ENCODE results near the gene ENHO. TPM values are rescaled to one million over a fixed set of nuclear protein-coding genes. Genes with fewer than 3 reads are reported as not detected.

ENHO gene
- total RNA-seq, 2 experiments from 2014 or later: not detected

DNA sequence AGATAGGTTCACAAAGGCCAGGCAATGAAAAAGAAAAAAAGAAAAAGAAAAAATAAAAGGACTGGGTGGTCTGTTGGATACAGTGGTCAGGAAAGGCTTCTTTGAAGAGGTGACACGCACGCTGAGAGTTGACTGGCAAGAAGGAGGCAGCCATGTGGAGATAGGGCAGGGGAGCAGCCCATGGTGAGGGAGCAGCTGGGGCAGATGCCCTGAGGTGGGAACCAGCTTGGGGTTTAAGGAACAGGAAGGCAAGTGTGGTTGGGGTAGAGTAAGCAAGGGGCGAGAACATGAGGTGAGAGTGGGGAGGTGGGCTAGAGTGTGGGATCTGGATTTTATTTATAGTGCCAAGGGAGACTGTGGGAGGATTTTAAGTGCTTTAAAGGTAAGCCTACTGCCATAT is 6.8 kb downstream of the ENHO start:
- H3K4me3 Mint-ChIP-seq: no peak overlapping the region
- CTCF ChIA-PET: no interaction called here
- H3K27ac Mint-ChIP-seq: no peak overlapping the region
- H3K4me1 Mint-ChIP-seq: no peaks in the 10 kb centered on the region
- H3K9me3 Mint-ChIP-seq (ENCODE audit: low read depth): no peaks in the 10 kb centered on the region
- no peaks in the 10 kb centered on the region for H3K36me3 Mint-ChIP-seq
- peaks cover 4% of the 10 kb centered on the region for H3K27me3 Mint-ChIP-seq
- ATAC-seq: no peak
- DNase-seq: no peak

DNA sequence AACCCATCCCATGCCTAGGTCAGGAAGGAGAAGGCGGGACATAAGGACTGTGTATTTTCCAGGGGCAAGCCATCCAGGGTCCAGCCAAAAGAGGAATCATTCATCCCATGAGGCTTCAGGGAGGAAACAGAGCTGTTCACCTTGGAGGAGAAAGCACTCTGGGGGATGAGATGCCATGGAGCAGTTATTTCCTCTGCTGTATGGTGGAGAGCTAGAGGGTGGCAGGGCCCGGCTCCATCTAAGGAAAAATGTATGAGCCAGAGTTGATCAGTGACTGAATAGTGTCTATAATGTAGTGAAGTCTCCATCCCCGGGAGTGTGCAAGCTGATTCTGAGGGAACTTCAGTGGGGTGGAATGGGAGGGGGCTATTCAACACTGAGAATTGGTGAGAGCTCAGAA is 8.0 kb downstream of the ENHO start:
- no peaks in the 10 kb centered on the region for H3K4me1 Mint-ChIP-seq
- H3K27me3 Mint-ChIP-seq: no peaks in the 10 kb centered on the region
- ATAC-seq (no peak), DNase-seq (no peak)
- H3K27ac Mint-ChIP-seq: no peak overlapping the region
- no peaks in the 10 kb centered on the region for H3K9me3 Mint-ChIP-seq (ENCODE audit: low read depth)
- no peak overlapping the region for H3K4me3 Mint-ChIP-seq
- CTCF ChIA-PET: interaction anchor here (1.0 to 1.5 kb wide), 2 partner anchors 13 to 77 kb away, joined by 3 read pairs; no protein-coding TSS in a partner anchor
- H3K36me3 Mint-ChIP-seq: no peaks in the 10 kb centered on the region

- Mint-ChIP-seq H3K4me1 (no peaks in the 10 kb centered on the region), H3K27me3 (no peaks in the 10 kb centered on the region), H3K27ac (no peak overlapping the region), H3K4me3 (no peak overlapping the region), H3K36me3 (no peaks in the 10 kb centered on the region), H3K9me3 (ENCODE audit: low read depth) (no peaks in the 10 kb centered on the region)
- DNase-seq: no peak
- CTCF ChIA-PET: interaction anchor here (1.0 to 1.5 kb wide), 2 partner anchors 13 to 77 kb away, joined by 3 read pairs; no protein-coding TSS in a partner anchor
- ATAC-seq: no peak
These were observed 8.4 kb downstream of the ENHO start for GRCh38 chr9:34514401-34514800.

DNA sequence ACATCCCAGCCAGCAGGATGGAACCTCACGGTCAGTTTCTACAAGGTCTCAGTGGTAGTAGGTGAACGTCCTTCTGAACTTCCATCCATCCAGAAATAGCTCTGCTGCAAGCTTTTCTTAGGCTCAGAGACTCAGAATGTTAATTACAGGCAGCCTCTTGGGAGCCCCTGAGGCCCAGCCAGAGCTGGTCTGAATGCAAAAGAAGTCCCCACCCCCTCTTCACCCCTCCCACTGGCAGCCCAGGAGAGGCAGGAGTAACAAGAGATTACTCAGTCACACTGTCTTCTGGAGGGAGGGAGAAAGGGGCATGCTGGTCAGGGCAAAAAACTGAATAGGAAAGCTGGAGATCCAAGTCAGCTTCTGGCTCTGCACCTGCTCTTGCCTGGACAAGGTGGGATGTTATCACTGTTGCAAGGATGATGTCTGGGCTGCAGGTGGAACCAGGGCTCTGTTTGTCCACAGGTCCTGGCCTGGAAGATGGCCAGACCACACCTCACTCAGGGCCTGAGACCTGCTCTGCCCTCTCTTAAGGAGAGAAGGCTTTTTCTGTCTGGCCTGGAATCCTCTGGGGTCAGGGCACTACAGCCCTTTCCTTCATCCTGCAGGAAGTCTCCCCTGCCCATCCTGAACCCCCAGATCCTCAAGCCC is 9.1 kb downstream of the ENHO start:
- DNase-seq (no peak), ATAC-seq (no peak)
- Mint-ChIP-seq H3K27me3 (no peaks in the 10 kb centered on the region), H3K4me1 (no peaks in the 10 kb centered on the region), H3K4me3 (no peak overlapping the region), H3K9me3 (ENCODE audit: low read depth) (no peaks in the 10 kb centered on the region), H3K27ac (no peak overlapping the region), H3K36me3 (no peaks in the 10 kb centered on the region)
- CTCF ChIA-PET: interaction anchor here (1.5 kb wide), 1 partner anchor 78 kb away, joined by 3 read pairs; no protein-coding TSS in a partner anchor

DNA sequence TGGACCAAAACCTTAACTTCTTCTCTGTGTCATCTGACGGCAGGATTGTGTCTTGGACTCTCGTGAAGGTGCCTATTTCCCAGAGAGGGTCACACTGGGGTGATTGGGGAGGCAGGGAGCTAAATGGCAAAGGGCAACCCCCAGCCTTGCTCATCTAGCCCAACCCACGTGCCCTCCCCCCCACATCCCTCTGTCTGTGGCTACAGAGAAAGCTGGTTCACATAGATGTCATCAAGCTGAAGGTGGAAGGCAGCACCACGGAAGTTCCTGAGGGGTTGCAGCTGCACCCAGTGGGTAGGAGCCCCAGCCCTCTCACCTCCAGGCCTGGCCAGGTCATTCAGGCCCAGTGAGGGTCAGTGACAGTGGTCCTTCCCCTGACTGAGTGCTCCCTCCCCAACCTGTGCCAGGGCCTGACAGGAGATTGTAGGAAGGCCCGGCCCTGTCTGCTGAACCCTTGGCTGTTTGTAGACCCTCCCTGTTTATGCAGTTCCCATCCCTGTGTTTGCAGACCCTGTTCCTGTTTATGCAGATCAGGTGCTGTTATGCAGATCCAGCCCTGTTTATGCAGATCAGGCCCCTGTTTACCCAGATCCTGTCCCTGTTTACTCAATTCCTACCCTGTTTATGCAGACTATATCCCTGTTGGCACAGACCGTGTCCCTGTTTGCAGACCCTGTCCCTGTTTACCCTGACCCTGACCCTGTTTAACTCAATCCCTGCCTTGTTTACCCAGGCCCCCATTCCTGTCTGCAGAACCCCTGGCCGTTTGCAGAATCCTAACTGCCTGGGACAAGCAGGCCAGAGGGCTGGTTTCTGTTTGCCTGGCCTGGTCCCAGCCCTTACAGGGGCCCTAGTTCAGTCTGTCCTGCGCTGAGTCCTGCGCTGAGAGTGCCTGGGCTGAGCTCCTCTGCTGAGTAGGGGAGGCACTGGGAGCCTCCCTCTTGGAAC is 10.4 kb downstream of the ENHO start:
- no peaks in the 10 kb centered on the region for H3K27me3 Mint-ChIP-seq
- DNase-seq (no peak), ATAC-seq (no peak)
- no peaks in the 10 kb centered on the region for H3K4me1 Mint-ChIP-seq
- H3K9me3 Mint-ChIP-seq (ENCODE audit: low read depth): no peaks in the 10 kb centered on the region
- no peak overlapping the region for H3K4me3 Mint-ChIP-seq
- no peak overlapping the region for H3K27ac Mint-ChIP-seq
- CTCF ChIA-PET: no interaction called here
- no peaks in the 10 kb centered on the region for H3K36me3 Mint-ChIP-seq

DNA sequence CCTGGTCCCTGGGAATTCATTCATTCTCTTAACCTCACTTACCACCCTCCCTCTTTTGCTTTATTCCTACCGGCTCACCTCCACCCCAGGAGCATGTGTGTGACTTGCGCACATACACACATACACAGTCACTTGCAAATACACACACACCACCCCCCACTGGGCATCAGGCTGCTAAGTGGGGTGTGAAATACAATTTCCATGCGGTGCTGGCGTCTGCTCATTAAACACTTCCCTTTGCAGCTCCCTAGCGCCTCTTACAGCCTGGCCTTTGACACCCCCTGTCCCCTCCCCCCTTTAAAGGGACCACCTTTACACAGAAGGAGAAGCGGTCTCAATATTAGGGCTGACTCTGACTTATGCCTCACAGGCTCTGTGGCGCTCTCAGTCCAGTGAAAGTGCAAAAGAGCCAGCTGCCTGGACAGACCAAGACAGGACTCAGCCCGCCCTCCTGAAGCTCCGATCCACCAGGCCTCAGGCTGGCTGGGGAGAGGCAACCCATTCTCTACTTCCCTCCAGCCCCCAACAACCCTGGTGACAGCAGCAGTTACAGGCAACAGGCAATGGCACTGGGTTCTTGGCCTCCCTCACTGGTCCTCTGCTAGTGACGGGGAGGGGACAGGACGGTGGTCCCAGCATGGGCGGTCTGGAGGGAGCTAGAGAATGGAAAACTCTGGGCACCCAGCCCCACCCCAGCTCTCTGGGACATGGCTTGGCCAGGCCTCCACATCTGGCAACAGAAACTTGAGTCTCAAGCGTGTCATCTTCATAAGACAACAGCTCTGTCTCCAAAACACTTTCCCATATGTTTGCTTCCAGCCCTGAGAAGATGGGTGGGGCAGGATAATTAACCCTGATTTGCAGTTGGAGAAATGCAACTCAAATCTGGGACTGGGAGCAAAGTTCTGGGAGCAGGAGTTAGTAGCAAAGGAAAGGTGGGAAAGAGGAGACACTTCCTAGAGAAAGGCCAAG is 12.0 kb downstream of the ENHO start:
- H3K4me3 Mint-ChIP-seq: no peak overlapping the region
- no peak overlapping the region for H3K27ac Mint-ChIP-seq
- ATAC-seq: no peak
- no peaks in the 10 kb centered on the region for H3K9me3 Mint-ChIP-seq (ENCODE audit: low read depth)
- no peaks in the 10 kb centered on the region for H3K36me3 Mint-ChIP-seq
- CTCF ChIA-PET: interaction anchor here (1.1 kb wide), 1 partner anchor 107 kb away, joined by 3 read pairs; no protein-coding TSS in a partner anchor
- no peaks in the 10 kb centered on the region for H3K4me1 Mint-ChIP-seq
- DNase-seq: no peak
- H3K27me3 Mint-ChIP-seq: no peaks in the 10 kb centered on the region

- Mint-ChIP-seq H3K9me3 (ENCODE audit: low read depth) (no peaks in the 10 kb centered on the region), H3K4me3 (no peak overlapping the region), H3K4me1 (no peaks in the 10 kb centered on the region), H3K27ac (no peak overlapping the region), H3K36me3 (no peaks in the 10 kb centered on the region), H3K27me3 (peaks cover 6% of the 10 kb centered on the region)
- ATAC-seq (no peak), DNase-seq (no peak)
- CTCF ChIA-PET: no interaction called here
These were observed 13.8 kb downstream of the ENHO start for GRCh38 chr9:34508951-34509350.

GRCh38 chr9:34508463-34508862 is 14.3 kb downstream of the ENHO start:
- H3K9me3 Mint-ChIP-seq (ENCODE audit: low read depth): no peaks in the 10 kb centered on the region
- ATAC-seq: no peak
- no peaks in the 10 kb centered on the region for H3K36me3 Mint-ChIP-seq
- peaks cover 6% of the 10 kb centered on the region for H3K27me3 Mint-ChIP-seq
- DNase-seq: no peak
- no peaks in the 10 kb centered on the region for H3K4me1 Mint-ChIP-seq
- H3K27ac Mint-ChIP-seq: no peak overlapping the region
- CTCF ChIA-PET: no interaction called here
- H3K4me3 Mint-ChIP-seq: no peak overlapping the region

DNA sequence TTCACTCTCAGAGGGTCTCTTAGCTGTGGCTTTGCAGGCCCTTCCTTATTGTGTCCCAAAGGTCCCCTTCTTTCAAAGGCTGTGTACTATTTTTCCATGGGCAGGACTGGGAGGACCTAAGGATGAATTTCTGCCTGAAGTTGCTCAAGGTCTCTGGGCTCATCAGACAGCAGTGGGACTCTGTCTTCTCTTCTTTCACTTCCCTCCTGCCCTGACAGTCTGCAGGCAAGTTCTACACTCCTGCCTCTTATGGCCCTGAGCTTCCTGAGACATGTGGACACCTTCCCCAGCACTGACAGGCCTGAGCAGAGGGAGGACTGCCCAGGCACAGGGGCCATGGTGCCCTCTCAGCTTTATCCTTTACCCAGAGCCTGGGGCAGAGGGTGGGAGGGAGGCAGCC is 14.8 kb downstream of the ENHO start:
- Mint-ChIP-seq H3K9me3 (ENCODE audit: low read depth) (no peaks in the 10 kb centered on the region), H3K36me3 (no peaks in the 10 kb centered on the region), H3K27me3 (peaks cover 6% of the 10 kb centered on the region), H3K27ac (no peak overlapping the region), H3K4me1 (no peaks in the 10 kb centered on the region), H3K4me3 (no peak overlapping the region)
- ATAC-seq: no peak
- CTCF ChIA-PET: no interaction called here
- DNase-seq: no peak

DNA sequence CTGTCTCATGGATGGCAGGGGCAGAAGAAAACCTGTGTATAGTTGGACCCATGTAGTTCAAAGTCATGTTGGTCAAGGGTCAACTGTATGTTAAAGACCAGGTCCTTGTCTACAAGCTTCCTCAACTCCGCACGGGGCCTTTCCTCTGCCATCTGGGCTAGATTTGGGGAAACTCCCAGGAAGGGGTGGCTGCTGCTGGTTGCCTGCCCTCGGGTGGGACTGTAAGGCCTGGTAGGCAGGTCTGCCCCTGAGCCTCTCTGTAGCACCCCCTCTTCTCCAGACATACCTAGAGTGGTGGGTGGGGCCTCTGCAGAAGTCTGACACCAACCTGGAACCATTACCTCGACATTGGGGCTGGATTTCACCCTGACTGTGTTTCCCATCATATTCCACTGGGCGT is 15.2 kb downstream of the ENHO start:
- CTCF ChIA-PET: interaction anchor here (1.2 kb wide), 1 partner anchor 69 kb away, joined by 3 read pairs; no protein-coding TSS in a partner anchor
- Mint-ChIP-seq H3K9me3 (ENCODE audit: low read depth) (no peaks in the 10 kb centered on the region), H3K27me3 (peaks cover 6% of the 10 kb centered on the region), H3K4me3 (no peak overlapping the region), H3K4me1 (no peaks in the 10 kb centered on the region), H3K27ac (no peak overlapping the region), H3K36me3 (no peaks in the 10 kb centered on the region)
- ATAC-seq (no peak), DNase-seq (no peak)

DNA sequence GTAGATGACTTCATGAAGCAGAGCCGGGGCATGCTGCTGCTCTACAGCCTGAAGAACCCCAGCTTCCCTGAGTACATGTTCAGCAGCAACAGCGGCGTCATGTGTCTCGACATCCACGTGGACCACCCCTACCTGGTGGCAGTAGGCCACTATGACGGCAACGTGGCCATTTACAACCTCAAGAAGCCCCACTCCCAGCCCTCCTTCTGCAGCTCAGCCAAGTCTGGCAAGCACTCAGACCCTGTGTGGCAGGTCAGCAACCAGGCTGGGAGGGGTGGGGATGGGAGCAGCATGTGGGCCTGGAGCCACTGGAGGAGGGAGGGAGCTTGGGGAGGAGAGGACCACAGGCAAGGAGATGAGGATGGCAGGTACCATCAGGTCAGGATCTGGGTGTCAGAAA is 16.2 kb downstream of the ENHO start:
- Mint-ChIP-seq H3K27ac (no peak overlapping the region), H3K36me3 (no peaks in the 10 kb centered on the region), H3K9me3 (ENCODE audit: low read depth) (no peaks in the 10 kb centered on the region), H3K4me3 (no peak overlapping the region), H3K4me1 (no peaks in the 10 kb centered on the region), H3K27me3 (peaks cover 6% of the 10 kb centered on the region)
- ATAC-seq (no peak), DNase-seq (no peak)
- CTCF ChIA-PET: interaction anchor here (0.9 to 1.3 kb wide), 4 partner anchors 68 to 128 kb away, joined by 3 read pairs; no protein-coding TSS in a partner anchor

DNA sequence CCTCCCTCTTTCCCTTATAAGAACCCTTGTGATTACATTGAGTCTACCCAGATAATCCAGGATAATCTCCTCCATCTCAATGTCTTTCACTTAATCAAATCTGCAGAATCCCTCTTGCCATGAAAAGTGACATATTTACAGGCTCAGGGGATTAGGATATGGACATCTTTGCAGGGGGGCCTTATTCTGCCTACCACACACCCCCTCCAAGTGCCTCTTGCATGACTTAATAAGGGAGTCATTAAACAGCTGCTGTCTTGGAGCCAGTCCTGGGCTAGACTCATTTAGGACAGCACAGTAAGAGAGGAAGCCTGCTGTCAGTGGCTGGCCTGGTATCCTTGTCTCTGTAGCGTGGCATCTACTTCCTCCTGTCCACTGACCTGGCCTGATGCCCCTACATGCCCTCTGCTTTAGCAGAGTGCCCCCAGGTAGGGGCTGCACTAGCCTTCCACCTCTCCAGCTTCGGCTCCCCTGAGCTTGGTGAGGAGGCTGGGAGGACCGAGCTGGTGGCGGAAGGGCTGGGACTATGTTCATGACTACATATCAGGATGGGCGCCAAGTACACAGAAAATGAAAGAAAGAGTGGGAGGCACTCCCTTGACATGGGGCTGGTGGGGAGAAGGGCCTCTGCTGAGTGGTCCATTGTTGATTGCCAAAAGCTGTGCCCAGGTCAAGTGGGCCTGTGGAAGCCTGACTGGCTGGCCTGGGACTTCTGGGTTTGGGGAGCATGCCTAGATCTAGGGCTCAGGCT is 17.2 kb downstream of the ENHO start:
- Mint-ChIP-seq H3K9me3 (ENCODE audit: low read depth) (no peaks in the 10 kb centered on the region), H3K27ac (no peak overlapping the region), H3K36me3 (no peaks in the 10 kb centered on the region), H3K4me3 (no peak overlapping the region), H3K4me1 (peaks cover 1% of the 10 kb centered on the region), H3K27me3 (peaks cover 6% of the 10 kb centered on the region)
- DNase-seq (no peak), ATAC-seq (no peak)
- CTCF ChIA-PET: interaction anchor here (0.9 to 1.3 kb wide), 3 partner anchors 86 to 129 kb away, joined by 3 read pairs; no protein-coding TSS in a partner anchor
